ENCODE measurements around the gene SPEN.

- TF ChIP-seq, protein P1, sequence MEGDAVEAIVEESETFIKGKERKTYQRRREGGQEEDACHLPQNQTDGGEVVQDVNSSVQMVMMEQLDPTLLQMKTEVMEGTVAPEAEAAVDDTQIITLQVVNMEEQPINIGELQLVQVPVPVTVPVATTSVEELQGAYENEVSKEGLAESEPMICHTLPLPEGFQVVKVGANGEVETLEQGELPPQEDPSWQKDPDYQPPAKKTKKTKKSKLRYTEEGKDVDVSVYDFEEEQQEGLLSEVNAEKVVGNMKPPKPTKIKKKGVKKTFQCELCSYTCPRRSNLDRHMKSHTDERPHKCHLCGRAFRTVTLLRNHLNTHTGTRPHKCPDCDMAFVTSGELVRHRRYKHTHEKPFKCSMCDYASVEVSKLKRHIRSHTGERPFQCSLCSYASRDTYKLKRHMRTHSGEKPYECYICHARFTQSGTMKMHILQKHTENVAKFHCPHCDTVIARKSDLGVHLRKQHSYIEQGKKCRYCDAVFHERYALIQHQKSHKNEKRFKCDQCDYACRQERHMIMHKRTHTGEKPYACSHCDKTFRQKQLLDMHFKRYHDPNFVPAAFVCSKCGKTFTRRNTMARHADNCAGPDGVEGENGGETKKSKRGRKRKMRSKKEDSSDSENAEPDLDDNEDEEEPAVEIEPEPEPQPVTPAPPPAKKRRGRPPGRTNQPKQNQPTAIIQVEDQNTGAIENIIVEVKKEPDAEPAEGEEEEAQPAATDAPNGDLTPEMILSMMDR (IDR thresholded peaks at IDR 0.05; ENCODE audit: low read depth, low read length, poor library complexity, severe bottlenecking): no peak
- no peak for TF ChIP-seq EZH2phosphoT487 (IDR thresholded peaks at IDR 0.05; ENCODE audit: borderline replicate concordance, low read length)
Observed at GRCh38 chr1:15941899-15942660, 94.6 kb downstream of the SPEN start.

All from DOHH2 (cell line).